Right ventricle myocardium inferior (tissue), 1 donor: Measurements from ENCODE around the gene DDX49. TPM values are rescaled to one million over a fixed set of nuclear protein-coding genes. Genes with fewer than 3 reads are reported as not detected.
A peak's percentile ranks its signal among the peaks of the same experiment; 100 is the strongest.

ENCODE experiments used
- ATAC-seq: fragments of 200-7000 bp; cut with Tn5 transposase; one replicate; pipeline ENCODE4 v1.9.1; 2020; ENCODE audit warnings: mild to moderate bottlenecking, moderate library complexity
- DNase-seq: peaks from one replicate; pipeline ENCODE4 v3.0.0; 2021; ENCODE audit errors: missing footprints
- intact Hi-C: fragments of 100-400 bp; cut with DNase I; formaldehyde crosslinking; loops from one replicate; pipeline ENCODE4 v1.11.0; 2022
- total RNA-seq: library from RNA; stranded (reverse); fragmentation: NEBNext Ultra II Directional; extraction: Animal tissue kit (Norgen Biotek cat#: 25700); gene quantifications from one replicate; pipeline ENCODE4 v1.2.1, GENCODE V29; 2021
- donor health status: DM: no; HTN: yes; CAD: no; lungs with severe emphysema.

Gene DDX49
- total RNA-seq, 1 donor from 2014 or later = 25.6 TPM

DNA sequence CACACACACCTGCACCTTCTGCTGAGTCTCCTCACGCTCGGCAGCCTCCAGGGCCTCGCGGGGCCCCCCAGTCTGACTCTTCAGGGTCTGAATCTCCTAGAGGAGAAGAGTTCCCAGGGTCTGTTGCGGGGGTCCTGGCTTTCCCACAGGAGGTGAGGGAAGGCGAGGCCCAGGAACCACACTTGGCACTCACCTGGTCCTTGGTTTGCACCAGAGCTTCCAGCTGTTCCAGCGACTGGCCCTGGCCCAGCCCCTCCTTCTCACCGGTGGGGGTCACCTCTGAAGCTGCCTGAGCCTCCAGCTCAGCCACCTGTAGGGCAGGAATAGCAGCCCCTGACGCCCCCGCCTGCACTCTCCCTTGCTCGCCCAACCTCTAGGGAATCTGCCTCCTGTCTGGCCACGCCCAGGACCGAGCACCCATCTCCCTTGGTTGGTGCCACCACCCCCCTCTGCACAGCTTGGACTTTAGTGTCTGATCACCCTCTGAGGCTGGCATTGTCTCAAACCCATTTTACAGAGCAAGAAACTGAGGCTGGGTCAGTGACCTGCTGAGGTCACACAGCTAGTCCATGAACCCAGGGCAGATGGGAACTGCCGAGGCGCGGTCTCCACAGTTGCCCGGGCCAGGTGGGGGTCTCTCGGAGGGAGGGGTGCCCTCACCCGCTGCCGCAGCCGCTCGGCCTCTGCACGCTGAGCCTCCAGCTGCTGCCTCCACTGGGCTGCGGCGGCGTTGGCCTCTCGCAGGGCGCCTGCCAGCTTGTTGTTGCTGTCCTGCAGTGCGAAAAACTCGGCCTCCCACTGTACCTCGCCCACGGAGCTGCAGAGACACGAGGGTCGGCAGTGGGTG, 12.0 kb downstream of the DDX49 start:
- DNase-seq (no peak), ATAC-seq (no peak)
- intact Hi-C loops = no loop called here

- intact Hi-C loops = no loop called here
- ATAC-seq (peak; percentile 85), DNase-seq (peak; percentile 91)
Measured at GRCh38 chr19:18932216-18932841, 12.8 kb downstream of the DDX49 start.

GRCh38 chr19:18933297-18933696, 13.8 kb downstream of the DDX49 start:
- ATAC-seq = no peak

DNA sequence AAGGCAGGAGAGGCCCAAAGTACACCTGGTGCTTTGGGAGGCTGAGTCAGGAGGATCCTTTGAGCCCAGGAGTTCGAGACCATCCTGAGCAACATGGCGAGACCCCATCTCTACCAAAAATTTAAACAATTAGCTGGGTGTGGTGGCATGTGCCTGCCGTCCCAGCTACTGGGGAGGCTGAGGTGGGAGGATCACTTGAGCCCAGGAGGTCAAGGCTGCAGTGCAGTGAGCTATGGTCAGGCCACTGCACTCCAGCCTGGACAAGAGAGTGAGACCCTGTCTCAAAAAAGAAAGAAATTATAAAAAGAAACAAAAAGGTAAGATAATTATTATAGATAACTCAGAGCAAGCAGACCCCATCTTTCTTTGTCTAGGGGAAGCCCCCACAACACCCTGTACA, 19.6 kb downstream of the DDX49 start:
- intact Hi-C loops = no loop called here
- DNase-seq = no peak
- no peak for ATAC-seq

More at GRCh38 chr19:18933297-18933696, 13.8 kb downstream of the DDX49 start:
- intact Hi-C loops = no loop called here
- no peak for DNase-seq

- DNase-seq (no peak), ATAC-seq (peak; percentile 26)
- intact Hi-C loops = no loop called here
Measured at GRCh38 chr19:18939922-18940768, 20.6 kb downstream of the DDX49 start.

DNA sequence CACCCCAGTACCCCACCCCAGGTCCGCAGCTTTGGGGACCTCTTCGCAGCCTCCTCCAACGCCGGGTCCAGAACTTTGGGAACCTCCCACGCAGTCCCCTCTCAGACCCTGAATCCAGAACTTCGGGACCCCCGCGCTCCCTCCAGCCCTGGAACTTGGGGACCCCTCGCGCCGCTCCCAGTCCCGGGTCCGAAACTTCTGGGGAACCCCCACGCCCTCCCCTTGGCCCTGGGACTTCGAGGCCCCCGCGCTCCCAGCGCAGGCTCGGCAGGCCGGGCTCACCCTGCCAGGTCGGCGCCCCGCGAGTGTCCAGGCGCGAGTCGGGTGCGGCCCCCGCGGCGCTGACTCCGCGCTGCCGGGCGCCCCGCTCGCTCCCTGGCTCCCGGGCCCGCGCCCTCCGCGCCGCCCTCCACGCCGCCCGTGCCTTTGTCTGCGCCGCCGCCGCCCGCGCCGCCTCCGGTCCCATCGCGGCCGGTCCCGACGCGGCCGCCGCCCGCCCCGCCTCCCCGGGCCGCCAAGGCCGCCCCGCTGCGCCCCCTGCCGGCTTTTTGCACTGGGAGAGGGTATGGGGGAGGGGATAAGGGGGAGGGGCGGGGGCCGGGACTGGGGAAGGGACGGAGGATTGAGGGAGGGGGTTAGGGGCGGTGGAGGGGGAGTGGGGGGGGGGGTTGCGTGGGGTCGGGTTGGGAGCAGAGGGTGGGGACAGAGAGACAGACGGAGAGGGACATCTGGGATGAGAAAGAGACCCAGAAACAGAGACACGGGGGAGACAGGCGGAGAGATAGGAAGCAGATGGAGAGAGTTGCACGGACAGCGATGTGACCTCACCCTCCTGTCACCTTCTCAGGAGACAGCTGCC, 21.5 kb downstream of the DDX49 start, which contains the start of gene HOMER3:
Gene HOMER3, minus strand, starts transcription at position 449 of the 859 bp plus-strand sequence. CDS start 2,235 bp downstream, outside the sequence.
- intact Hi-C loops = no loop called here
- ATAC-seq (peak; percentile 86), DNase-seq (peak; percentile 94)

GRCh38 chr19:18941628-18942354, 22.3 kb downstream of the DDX49 start:
- DNase-seq (no peak), ATAC-seq (no peak)
- intact Hi-C loops = no loop called here

DNA sequence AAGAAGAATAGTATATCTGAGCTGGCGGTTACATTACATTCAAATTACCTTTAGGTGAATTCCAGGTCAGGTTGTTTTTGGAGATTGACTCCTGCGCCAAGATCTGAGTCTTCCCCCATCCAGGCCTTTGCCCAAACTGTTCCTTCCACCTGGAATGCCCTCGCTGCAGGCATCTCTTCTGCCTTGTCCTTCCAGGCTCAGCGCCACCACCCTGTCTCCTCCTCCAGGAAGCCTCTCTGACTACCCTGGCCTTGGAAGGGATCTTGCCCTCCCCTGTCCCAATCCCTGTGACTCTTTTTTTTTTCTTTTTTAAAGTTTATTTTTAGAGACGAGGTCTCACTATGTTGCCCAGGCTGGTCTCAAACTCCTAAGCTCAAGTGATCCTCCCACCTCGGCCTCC, 23.2 kb downstream of the DDX49 start:
- ATAC-seq (no peak), DNase-seq (no peak)
- intact Hi-C loops = no loop called here

GRCh38 chr19:18943465-18943864, 23.9 kb downstream of the DDX49 start:
- ATAC-seq (no peak), DNase-seq (no peak)
- intact Hi-C loops = no loop called here

DNA sequence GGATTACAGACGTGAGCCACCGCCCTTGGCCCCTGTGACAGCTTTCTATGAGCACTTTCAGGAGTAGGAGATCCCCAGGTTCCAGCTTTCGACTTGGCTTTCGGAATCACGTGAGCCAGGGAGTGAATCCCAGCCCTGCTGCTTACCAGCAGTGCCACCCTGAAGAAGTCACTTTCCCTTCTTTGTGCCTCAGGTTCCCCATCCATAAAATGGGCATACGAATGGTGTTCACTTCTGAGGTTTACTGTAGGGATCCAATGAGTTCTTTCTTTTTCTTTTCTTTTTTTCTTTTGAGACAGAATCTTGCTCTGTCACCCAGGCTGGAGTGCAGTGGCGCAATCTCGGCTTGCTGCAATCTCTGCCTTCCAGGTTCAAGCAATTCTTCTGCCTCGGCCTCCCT, 25.8 kb downstream of the DDX49 start:
- DNase-seq (no peak), ATAC-seq (no peak)
- intact Hi-C loops = no loop called here

- ATAC-seq (no peak), DNase-seq (no peak)
- intact Hi-C loops = no loop called here
Measured at GRCh38 chr19:18946335-18946734, 26.8 kb downstream of the DDX49 start.

DNA sequence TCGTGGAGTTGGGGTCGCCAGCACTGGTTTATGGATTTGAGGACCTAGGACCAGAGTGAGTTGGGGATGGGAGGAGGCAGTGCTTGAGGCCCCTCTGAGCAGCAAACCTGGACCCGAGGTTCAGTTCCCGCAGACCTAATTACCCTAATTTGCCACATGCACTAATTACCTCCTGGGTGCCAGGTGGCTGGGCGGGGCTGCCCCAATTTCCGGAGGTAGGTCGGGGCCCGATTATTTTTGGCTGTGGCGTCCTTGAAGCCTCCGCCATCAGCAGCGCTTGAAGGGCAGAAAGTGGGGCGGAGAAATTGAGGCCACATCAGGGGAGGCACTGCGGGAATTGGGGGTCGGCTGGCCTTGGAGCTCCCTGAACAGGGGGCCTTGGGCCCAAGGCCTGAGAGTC, 27.4 kb downstream of the DDX49 start:
- ATAC-seq = no peak
- intact Hi-C loops = no loop called here
- no peak for DNase-seq

- ATAC-seq (no peak), DNase-seq (no peak)
- intact Hi-C loops = no loop called here
Measured at GRCh38 chr19:18948075-18948975, 28.8 kb downstream of the DDX49 start.

GRCh38 chr19:18948976-18949356, 29.5 kb downstream of the DDX49 start:
- no peak for ATAC-seq
- intact Hi-C loops = no loop called here
- no peak for DNase-seq

GRCh38 chr19:18949858-18950257, 30.3 kb downstream of the DDX49 start:
- DNase-seq (no peak), ATAC-seq (no peak)
- intact Hi-C loops = no loop called here

DNA sequence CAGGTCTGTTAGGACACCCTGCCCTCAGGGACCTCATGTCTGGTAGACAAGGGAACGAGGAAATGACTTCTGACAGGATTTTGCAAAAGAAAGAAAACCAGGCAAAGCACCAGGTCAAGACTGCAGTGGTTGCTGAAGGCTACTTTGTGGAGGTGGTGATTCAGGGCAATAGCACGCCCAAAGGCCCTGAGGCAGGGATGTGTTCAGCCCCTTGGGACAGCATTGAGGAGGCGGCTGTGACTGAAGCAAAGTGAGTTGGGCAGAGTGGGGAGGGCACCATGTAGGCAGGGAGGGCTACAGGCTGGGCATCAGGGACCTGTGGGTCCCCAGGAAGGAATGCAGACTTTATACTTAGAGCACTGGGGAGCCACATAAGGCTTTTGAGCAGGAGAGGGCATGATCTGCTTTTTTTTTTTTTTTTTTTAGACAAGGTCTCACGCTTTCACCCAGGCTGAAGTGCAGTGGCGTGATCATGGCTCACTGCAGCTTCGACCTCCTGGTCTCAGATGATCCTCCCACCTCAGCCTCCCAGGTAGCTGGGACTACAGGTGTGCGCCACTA, 32.3 kb downstream of the DDX49 start:
- intact Hi-C loops = no loop called here
- ATAC-seq = no peak
- DNase-seq = no peak
